Caco-2 (cell line): Measurements from ENCODE around the gene EML4. TPM values are rescaled to one million over a fixed set of nuclear protein-coding genes. Genes with fewer than 3 reads are reported as not detected.
A peak's percentile ranks its signal among the peaks of the same experiment; 100 is the strongest.

Experiments used
- BruUV-seq: library from RNA; stranded (reverse); fragments of 400-500 nt; replicated peaks from 2 replicates; lab custom pipeline; 2021; lab: Mats Ljungman, UMichigan
- CTCF ChIA-PET: fragments of 300-600 bp; sonication (Branson Sonifier 250); formaldehyde crosslinking; loops from one replicate; lab custom pipeline; 2022; ENCODE audit warnings: antibody characterized with exemption; lab: Charles Lee
- POLR2A ChIA-PET: fragments of 300-600 bp; sonication (Branson Sonifier 250); formaldehyde crosslinking; loops from one replicate; lab custom pipeline; 2022; ENCODE audit warnings: antibody characterized with exemption; lab: Charles Lee
- DNase-seq, 2 experiments: peaks; one replicate each; pipeline versions ENCODE4 v3.0.0 to v3.0.0-alpha.2; 2020 to 2022
- H3K27me3 ChIP-seq: replicated peaks from 2 replicates; pipeline ENCODE4 v1.6.0; 2011; ENCODE audit warnings: low read length; ENCODE audit not compliant: control insufficient read depth, insufficient read depth
- H3K36me3 ChIP-seq: 2 replicates; pipeline ENCODE4 v1.5.1; 2011; ENCODE audit warnings: low read length; ENCODE audit not compliant: control insufficient read depth, insufficient read depth
- H3K4me1 ChIP-seq: fragments of 250-450 bp; sonication (Bioruptor Pico); 2 replicates; pipeline ENCODE4 v1.5.1; 2020; ENCODE audit warnings: mild to moderate bottlenecking
- H3K4me3 ChIP-seq: 2 replicates; pipeline ENCODE4 v1.5.1; 2011; ENCODE audit warnings: low read depth, mild to moderate bottlenecking, control low read depth, low read length
- H3K9me3 ChIP-seq: fragments of 250-450 bp; sonication (Bioruptor Pico); 2 replicates; pipeline ENCODE4 v1.5.1; 2020; ENCODE audit warnings: mild to moderate bottlenecking, moderate library complexity
- H3K27ac Mint-ChIP-seq: one replicate; pipeline ENCODE4 v1.8.0; 2022; ENCODE audit warnings: mixed read lengths; ENCODE audit not compliant: unreplicated experiment
- H3K27me3 Mint-ChIP-seq: one replicate; pipeline ENCODE4 v1.8.0; 2022; ENCODE audit warnings: mixed read lengths; ENCODE audit not compliant: insufficient read depth, unreplicated experiment
- H3K36me3 Mint-ChIP-seq: one replicate; pipeline ENCODE4 v1.8.0; 2022; ENCODE audit warnings: mild to moderate bottlenecking, mixed read lengths; ENCODE audit not compliant: insufficient read depth, unreplicated experiment
- H3K4me1 Mint-ChIP-seq: one replicate; pipeline ENCODE4 v1.8.0; 2022; ENCODE audit warnings: low read depth, mixed read lengths; ENCODE audit not compliant: unreplicated experiment
- H3K4me3 Mint-ChIP-seq: one replicate; pipeline ENCODE4 v1.8.0; 2022; ENCODE audit warnings: mild to moderate bottlenecking, moderate library complexity, mixed read lengths; ENCODE audit not compliant: unreplicated experiment
- H3K9me3 Mint-ChIP-seq: one replicate; pipeline ENCODE4 v1.8.0; 2022; ENCODE audit warnings: mixed read lengths; ENCODE audit not compliant: unreplicated experiment
- CTCF ChIP-seq, 2 experiments: fragments of 200-600 bp in 1 of 2; IDR thresholded peaks; 1 replicate in 1 of 2; 2 replicates in 1 of 2; pipeline versions ENCODE4 v1.5.1 to v1.8.0; 2011 to 2022; ENCODE audit warnings: antibody characterized with exemption in 1 of 2, control low read depth in 1 of 2, inconsistent platforms in 1 of 2, low read depth in 1 of 2, low read length in 1 of 2, mild to moderate bottlenecking in 1 of 2, moderate library complexity in 1 of 2; ENCODE audit not compliant: insufficient read depth in 1 of 2, severe bottlenecking in 1 of 2, unreplicated experiment in 1 of 2
- intact Hi-C: fragments of 100-400 bp; cut with micrococcal nuclease; formaldehyde crosslinking; loops from one replicate; pipeline ENCODE4 v1.10.0; 2022; ENCODE audit not compliant: unreplicated experiment
- total RNA-seq: library from RNA; stranded (reverse); gene quantifications from 2 replicates; pipeline ENCODE4 v1.2.3, GENCODE V29; 2022

EML4 gene
- total RNA-seq, 1 experiment from 2014 or later, result 125 TPM

- POLR2A ChIA-PET, result no interaction called here
- H3K4me1 ChIP-seq, result peaks cover 86% of the 10 kb centered on the region
- no peaks in the 10 kb centered on the region for H3K36me3 ChIP-seq
- H3K4me3 ChIP-seq, result no peak overlapping the region
- Mint-ChIP-seq H3K4me1 (peaks cover 39% of the 10 kb centered on the region), H3K4me3 (no peak overlapping the region), H3K36me3 (peaks cover 23% of the 10 kb centered on the region), H3K27ac (no peak overlapping the region), H3K9me3 (no peaks in the 10 kb centered on the region), H3K27me3 (no peaks in the 10 kb centered on the region)
- TF ChIP-seq CTCF (IDR thresholded peaks at IDR 0.05; ENCODE audit: insufficient read depth in 1 of 2, low read depth in 1 of 2, low read length in 1 of 2, severe bottlenecking in 1 of 2, unreplicated experiment in 1 of 2), result no peak
- no TSS peak for BruUV-seq
- DNase-seq, result no peak
- H3K9me3 ChIP-seq, result no peaks in the 10 kb centered on the region
- CTCF ChIA-PET, result no interaction called here
- intact Hi-C loops, result loop anchor here (1.0 kb wide), 1 partner anchor 11 kb away; no protein-coding TSS in a partner anchor
- no peaks in the 10 kb centered on the region for H3K27me3 ChIP-seq
Observed at GRCh38 chr2:42186945-42187632, 17.9 kb downstream of the EML4 start.

- Mint-ChIP-seq H3K27ac (no peak overlapping the region), H3K4me3 (no peak overlapping the region), H3K36me3 (peaks cover 15% of the 10 kb centered on the region), H3K9me3 (no peaks in the 10 kb centered on the region), H3K27me3 (no peaks in the 10 kb centered on the region), H3K4me1 (peaks cover 46% of the 10 kb centered on the region)
- CTCF ChIA-PET, result no interaction called here
- BruUV-seq, result no TSS peak
- H3K4me3 ChIP-seq, result no peak overlapping the region
- intact Hi-C loops, result no loop called here
- no peaks in the 10 kb centered on the region for H3K27me3 ChIP-seq
- no peak for DNase-seq
- no peaks in the 10 kb centered on the region for H3K36me3 ChIP-seq
- H3K4me1 ChIP-seq, result peaks cover 87% of the 10 kb centered on the region
- no peaks in the 10 kb centered on the region for H3K9me3 ChIP-seq
- TF ChIP-seq CTCF (IDR thresholded peaks at IDR 0.05; ENCODE audit: insufficient read depth in 1 of 2, low read depth in 1 of 2, low read length in 1 of 2, severe bottlenecking in 1 of 2, unreplicated experiment in 1 of 2), result no peak
- POLR2A ChIA-PET, result no interaction called here
Observed at GRCh38 chr2:42187886-42188285, 18.7 kb downstream of the EML4 start.

GRCh38 chr2:42189235-42189566 is 20.0 kb downstream of the EML4 start:
- ChIA-PET POLR2A (no interaction called here), CTCF (no interaction called here)
- BruUV-seq, result no TSS peak
- peaks cover 58% of the 10 kb centered on the region for H3K4me1 Mint-ChIP-seq
- no peaks in the 10 kb centered on the region for H3K27me3 Mint-ChIP-seq
- no peaks in the 10 kb centered on the region for H3K9me3 Mint-ChIP-seq
- peaks cover 14% of the 10 kb centered on the region for H3K36me3 Mint-ChIP-seq
- H3K4me3 ChIP-seq, result no peak overlapping the region
- TF ChIP-seq CTCF (IDR thresholded peaks at IDR 0.05; ENCODE audit: insufficient read depth in 1 of 2, low read depth in 1 of 2, low read length in 1 of 2, severe bottlenecking in 1 of 2, unreplicated experiment in 1 of 2), result no peak
- no peaks in the 10 kb centered on the region for H3K27me3 ChIP-seq
- intact Hi-C loops, result no loop called here
- peaks cover 86% of the 10 kb centered on the region for H3K4me1 ChIP-seq
- H3K36me3 ChIP-seq, result no peaks in the 10 kb centered on the region
- no peak overlapping the region for H3K4me3 Mint-ChIP-seq
- DNase-seq, result no peak
- H3K9me3 ChIP-seq, result no peaks in the 10 kb centered on the region
- peak overlapping the region; percentile 26 for H3K27ac Mint-ChIP-seq
